Natural killer cell (primary cell): ENCODE data around the gene MYOF. TPM values are rescaled to one million over a fixed set of nuclear protein-coding genes. Genes with fewer than 3 reads are reported as not detected.
"Not testable (repeated sequence)": the region's sequence is repeated elsewhere in the genome, so short reads cannot be mapped to it uniquely, and the experiment has no call there.

Experiments
- ATAC-seq, 3 donors: fragments of 150-1000 bp in 2 of 3; fragments of 200-7000 bp in 1 of 3; cut with Tn5 transposase; 1 replicate in 1 of 3; 2 replicates in 2 of 3; pipeline ENCODE4 v1.10.0; 2021; ENCODE audit warnings: mild to moderate bottlenecking in 2 of 3, moderate library complexity in 2 of 3
- DNase-seq, 2 donors: peaks; one replicate each; pipeline versions ENCODE4 v3.0.0 to v3.0.0-alpha.2; 2013 to 2021; ENCODE audit warnings: mixed read lengths in 1 of 2
- H3K27ac ChIP-seq: one replicate; pipeline ENCODE4 v1.5.1; 2013; ENCODE audit warnings: mild to moderate bottlenecking, low read length
- H3K27me3 ChIP-seq: one replicate; pipeline ENCODE4 v1.6.1; 2013; ENCODE audit warnings: low read length; ENCODE audit not compliant: control insufficient read depth, insufficient read depth
- H3K36me3 ChIP-seq: one replicate; pipeline ENCODE4 v1.6.1; 2013; ENCODE audit warnings: low read length; ENCODE audit not compliant: control insufficient read depth, insufficient read depth
- H3K4me1 ChIP-seq: one replicate; pipeline ENCODE4 v1.6.1; 2013; ENCODE audit warnings: low read length; ENCODE audit not compliant: control insufficient read depth, insufficient read depth
- H3K4me3 ChIP-seq: one replicate; pipeline ENCODE4 v1.5.1; 2013; ENCODE audit warnings: low read length
- H3K9me3 ChIP-seq: one replicate; pipeline ENCODE4 v1.6.1; 2013; ENCODE audit warnings: low read length; ENCODE audit not compliant: control insufficient read depth, insufficient read depth
- H3K27ac Mint-ChIP-seq, 2 donors: one replicate each; pipeline ENCODE4 v1.8.0; 2022; ENCODE audit warnings: mild to moderate bottlenecking in 2 of 2, mixed read lengths in 2 of 2, moderate library complexity in 1 of 2
- H3K27me3 Mint-ChIP-seq, 2 donors: one replicate each; pipeline ENCODE4 v1.8.0; 2022; ENCODE audit warnings: low read depth in 2 of 2, mixed read lengths in 2 of 2
- H3K36me3 Mint-ChIP-seq: one replicate; pipeline ENCODE4 v1.8.0; 2022; ENCODE audit warnings: mixed read lengths
- H3K4me1 Mint-ChIP-seq, 2 donors: one replicate each; pipeline ENCODE4 v1.8.0; 2022; ENCODE audit warnings: mixed read lengths in 2 of 2
- H3K4me3 Mint-ChIP-seq: one replicate; pipeline ENCODE4 v1.8.0; 2022; ENCODE audit warnings: mild to moderate bottlenecking, moderate library complexity, mixed read lengths
- H3K9me3 Mint-ChIP-seq, 2 donors: one replicate each; pipeline ENCODE4 v1.8.0; 2022; ENCODE audit warnings: mixed read lengths in 2 of 2
- CTCF ChIP-seq: fragments of 200-600 bp; IDR thresholded peaks from one replicate; pipeline ENCODE4 v1.8.0; 2022; ENCODE audit warnings: antibody characterized with exemption
- WGBS: methylation state at CpG from one replicate; pipeline ENCODE4 v1.1.7; 2013; ENCODE audit warnings: missing lambda C conversion rate; ENCODE audit not compliant: insufficient coverage; 5-methylcytosine and 5-hydroxymethylcytosine counted together
- intact Hi-C: fragments of 100-400 bp; cut with micrococcal nuclease; formaldehyde crosslinking; loops from one replicate; pipeline ENCODE4 v1.14.2; 2022
- total RNA-seq, 4 donors: library from RNA; stranded (reverse); fragments of 120-200 nt in 1 of 4; gene quantifications; one replicate each; pipeline versions ENCODE4 v1.2.3 to v1.2.4, GENCODE V29; 2013 to 2022

Gene MYOF
- total RNA-seq, 3 donors from 2014 or later (not counting 1 experiment from before 2014, with no cell fraction given), result 2.0 to 9.7 (median 2.9) TPM

GRCh38 chr10:93290661-93291354, 191.3 kb downstream of the MYOF start:
- TF ChIP-seq CTCF, result no peak
- H3K9me3 ChIP-seq, result no peaks in the 10 kb centered on the region
- DNase-seq, result no peak
- no peaks in the 10 kb centered on the region for H3K4me1 ChIP-seq
- no peak overlapping the region for H3K27ac ChIP-seq
- Mint-ChIP-seq H3K27ac (no peak overlapping the region), H3K27me3 (peaks cover 0 to 2% of the 10 kb centered on the region in 2 donors), H3K36me3 (no peaks in the 10 kb centered on the region), H3K4me3 (no peak overlapping the region), H3K9me3 (no peaks in the 10 kb centered on the region), H3K4me1 (no peaks in the 10 kb centered on the region)
- no peaks in the 10 kb centered on the region for H3K36me3 ChIP-seq
- WGBS, result 72% methylated on average over 4 of the region's 5 CpGs
- ATAC-seq, result no peak
- intact Hi-C loops, result no loop called here
- H3K27me3 ChIP-seq, result no peaks in the 10 kb centered on the region
- H3K4me3 ChIP-seq, result no peak overlapping the region

- intact Hi-C loops, result loop anchor here (5.0 kb wide), 1 partner anchor 402 kb away; no protein-coding TSS in a partner anchor
- Mint-ChIP-seq H3K9me3 (no peaks in the 10 kb centered on the region), H3K27me3 (peaks cover 0 to 2% of the 10 kb centered on the region in 2 donors), H3K36me3 (no peaks in the 10 kb centered on the region), H3K4me3 (no peak overlapping the region), H3K27ac (no peak overlapping the region), H3K4me1 (no peaks in the 10 kb centered on the region)
- H3K9me3 ChIP-seq, result no peaks in the 10 kb centered on the region
- TF ChIP-seq CTCF, result peak; percentile 67
- WGBS, result 60% methylated on average over 20 of the region's 20 CpGs
- ATAC-seq (peak in 2 of 3 donors; percentile 46 to 54), DNase-seq (peak; percentile 24 to 73)
- no peak overlapping the region for H3K4me3 ChIP-seq
- no peak overlapping the region for H3K27ac ChIP-seq
- no peaks in the 10 kb centered on the region for H3K27me3 ChIP-seq
- H3K4me1 ChIP-seq, result no peaks in the 10 kb centered on the region
- no peaks in the 10 kb centered on the region for H3K36me3 ChIP-seq
These were observed 193.2 kb downstream of the MYOF start for GRCh38 chr10:93288679-93289634.

- intact Hi-C loops, result loop anchor here (5.0 kb wide), 1 partner anchor 400 kb away; no protein-coding TSS in a partner anchor
- no peaks in the 10 kb centered on the region for H3K27me3 ChIP-seq
- 100% methylated on average over 1 of the region's 1 CpG for WGBS
- Mint-ChIP-seq H3K4me1 (no peaks in the 10 kb centered on the region), H3K36me3 (no peaks in the 10 kb centered on the region), H3K4me3 (no peak overlapping the region), H3K27me3 (peaks cover 0 to 2% of the 10 kb centered on the region in 2 donors), H3K9me3 (no peaks in the 10 kb centered on the region), H3K27ac (no peak overlapping the region)
- DNase-seq (no peak), ATAC-seq (no peak)
- no peak overlapping the region for H3K27ac ChIP-seq
- TF ChIP-seq CTCF, result no peak
- H3K36me3 ChIP-seq, result no peaks in the 10 kb centered on the region
- H3K4me3 ChIP-seq, result no peak overlapping the region
- no peaks in the 10 kb centered on the region for H3K4me1 ChIP-seq
- H3K9me3 ChIP-seq, result no peaks in the 10 kb centered on the region
These were observed 194.4 kb downstream of the MYOF start for GRCh38 chr10:93287775-93288174.

- H3K9me3 Mint-ChIP-seq, H3K27ac Mint-ChIP-seq, DNase-seq, intact Hi-C loops, H3K27me3 ChIP-seq, H3K4me1 Mint-ChIP-seq, H3K4me3 Mint-ChIP-seq, H3K36me3 Mint-ChIP-seq, ATAC-seq, H3K27ac ChIP-seq, H3K27me3 Mint-ChIP-seq, H3K36me3 ChIP-seq, H3K4me1 ChIP-seq, H3K4me3 ChIP-seq, H3K9me3 ChIP-seq: not testable (repeated sequence)
- 86% methylated on average over 9 of the region's 11 CpGs for WGBS
These were observed 197.9 kb downstream of the MYOF start for GRCh38 chr10:93284246-93284645.
